ENCODE results near the gene ATXN2.
A peak's percentile ranks its signal among the peaks of the same experiment; 100 is the strongest.

Gene ATXN2

DNA sequence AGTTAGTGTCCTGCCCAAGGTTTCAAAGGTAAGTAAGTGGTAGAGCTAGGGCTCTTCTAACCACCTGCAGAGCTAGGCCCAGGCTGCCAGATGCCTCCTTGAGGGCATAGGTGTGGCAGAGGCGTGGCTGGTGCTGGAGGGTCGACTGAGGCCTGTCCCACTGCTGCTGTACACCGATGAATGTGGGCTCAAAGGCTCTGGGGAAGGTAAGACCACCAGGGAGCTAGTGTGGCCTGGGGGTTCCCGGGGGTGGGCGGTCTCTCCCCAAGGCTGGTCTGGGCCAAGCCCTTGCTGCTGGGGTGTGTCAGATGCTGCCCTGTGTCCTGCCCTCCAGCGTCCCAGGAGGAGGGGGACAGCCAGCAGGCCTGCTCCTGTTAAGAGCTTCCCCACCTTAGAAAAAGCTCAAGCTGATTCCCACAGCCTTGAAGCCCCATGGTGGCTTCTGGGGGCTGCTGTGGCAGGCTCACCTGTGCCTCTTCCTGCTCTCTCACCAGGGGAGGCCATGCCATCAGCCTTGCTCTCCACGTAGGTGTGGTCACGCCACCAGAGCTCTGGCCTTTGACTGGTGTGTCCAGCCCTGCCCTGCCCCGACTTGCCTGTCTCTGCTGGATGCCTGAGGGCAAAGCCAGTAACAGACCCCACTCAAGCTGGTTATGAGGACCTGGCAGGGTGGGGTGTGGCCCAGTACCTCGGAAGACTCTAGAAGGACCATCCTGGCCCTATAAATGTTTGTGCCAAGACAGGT, 156.6 kb downstream of the ATXN2 start:
- Histone ChIP-seq H3K27me3 (replicated peaks; ENCODE audit: control insufficient read depth, insufficient read depth, low read length) (no peaks in the 10 kb centered on the region), H3K4me3 (ENCODE audit: low read length) (no peak overlapping the region), H3K4me1 (ENCODE audit: control insufficient read depth, insufficient read depth, low read length) (peaks cover 46% of the 10 kb centered on the region), H3K9me3 (ENCODE audit: control insufficient read depth, low read length) (no peaks in the 10 kb centered on the region), H3K9ac (ENCODE audit: low read length) (no peak overlapping the region), H3K36me3 (ENCODE audit: control insufficient read depth, insufficient read depth, low read length, severe bottlenecking) (peaks cover 33% of the 10 kb centered on the region)
- DNase-seq (ENCODE audit: low read depth), result no peak

DNA sequence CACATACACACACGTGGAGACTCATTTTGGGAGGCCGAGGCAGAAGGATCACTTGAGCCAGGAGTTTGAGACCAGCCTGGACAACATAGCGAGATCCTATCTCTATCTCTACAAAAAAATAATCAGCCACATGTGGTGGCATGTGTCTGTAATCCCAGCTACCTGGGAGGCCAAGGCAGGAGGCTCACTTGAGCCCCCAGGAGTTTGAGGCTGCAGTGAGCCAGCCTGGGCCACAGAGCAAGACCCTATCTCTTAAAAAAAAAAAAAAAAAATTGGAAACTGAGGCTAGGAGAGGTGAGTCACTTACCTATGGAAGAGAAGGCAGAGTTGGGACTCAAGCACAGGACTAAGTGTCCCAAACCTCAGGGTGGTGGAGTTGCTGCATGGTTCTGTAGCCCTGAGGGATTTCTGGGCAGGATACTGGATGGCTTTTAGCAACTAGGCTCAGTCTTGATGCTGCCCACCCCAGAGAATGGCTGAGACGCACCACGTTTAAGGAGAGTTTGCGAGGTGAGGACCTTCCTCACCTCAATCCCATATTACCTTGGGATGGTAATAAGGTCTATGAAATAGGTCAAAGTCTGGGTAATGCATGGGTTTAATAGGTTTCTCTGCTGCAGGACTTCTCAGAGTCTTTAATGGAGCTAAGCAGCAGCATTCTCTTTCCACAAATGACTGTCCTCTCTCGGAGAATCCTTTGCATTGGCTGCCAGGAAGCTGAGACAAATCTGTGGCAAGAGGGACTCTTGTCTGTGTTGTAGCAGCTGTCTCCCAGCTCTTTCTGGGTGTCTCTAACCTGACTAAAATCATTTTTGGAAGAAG, 157.8 kb downstream of the ATXN2 start:
- Histone ChIP-seq H3K4me3 (ENCODE audit: low read length) (no peak overlapping the region), H3K36me3 (ENCODE audit: control insufficient read depth, insufficient read depth, low read length, severe bottlenecking) (peaks cover 22% of the 10 kb centered on the region)

DNA sequence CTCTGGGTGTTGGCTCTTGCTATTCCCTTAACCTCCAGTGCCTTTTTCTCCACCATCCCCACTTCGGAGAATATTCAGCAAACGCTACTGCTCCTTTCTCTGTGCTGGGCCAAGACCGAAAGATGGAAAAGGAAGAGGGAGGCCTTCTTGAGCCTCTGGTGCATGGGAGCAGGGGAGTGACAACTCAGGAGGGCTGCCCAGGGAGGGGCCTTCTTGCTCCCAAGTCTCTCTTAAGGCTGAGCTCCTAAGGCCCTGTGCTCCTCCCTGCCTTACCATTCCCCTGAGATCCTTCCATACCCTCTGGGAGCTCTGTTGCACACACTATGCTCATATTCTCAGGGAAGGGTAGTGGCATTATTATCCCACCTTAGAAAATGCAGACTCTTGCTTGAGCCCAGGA, 158.5 kb downstream of the ATXN2 start:
- Histone ChIP-seq H3K27me3 (replicated peaks; ENCODE audit: control insufficient read depth, insufficient read depth, low read length) (no peaks in the 10 kb centered on the region), H3K9me3 (ENCODE audit: control insufficient read depth, low read length) (no peaks in the 10 kb centered on the region), H3K36me3 (ENCODE audit: control insufficient read depth, insufficient read depth, low read length, severe bottlenecking) (peaks cover 15% of the 10 kb centered on the region), H3K9ac (ENCODE audit: low read length) (no peak overlapping the region), H3K4me1 (ENCODE audit: control insufficient read depth, insufficient read depth, low read length) (peaks cover 42% of the 10 kb centered on the region), H3K4me3 (ENCODE audit: low read length) (no peak overlapping the region)
- no peak for DNase-seq (ENCODE audit: low read depth)

More for the DNA sequence above, 157.8 kb downstream of the ATXN2 start:
- Histone ChIP-seq H3K4me1 (ENCODE audit: control insufficient read depth, insufficient read depth, low read length) (peaks cover 43% of the 10 kb centered on the region), H3K27me3 (replicated peaks; ENCODE audit: control insufficient read depth, insufficient read depth, low read length) (no peaks in the 10 kb centered on the region), H3K9me3 (ENCODE audit: control insufficient read depth, low read length) (no peaks in the 10 kb centered on the region), H3K9ac (ENCODE audit: low read length) (no peak overlapping the region)
- no peak for DNase-seq (ENCODE audit: low read depth)

DNA sequence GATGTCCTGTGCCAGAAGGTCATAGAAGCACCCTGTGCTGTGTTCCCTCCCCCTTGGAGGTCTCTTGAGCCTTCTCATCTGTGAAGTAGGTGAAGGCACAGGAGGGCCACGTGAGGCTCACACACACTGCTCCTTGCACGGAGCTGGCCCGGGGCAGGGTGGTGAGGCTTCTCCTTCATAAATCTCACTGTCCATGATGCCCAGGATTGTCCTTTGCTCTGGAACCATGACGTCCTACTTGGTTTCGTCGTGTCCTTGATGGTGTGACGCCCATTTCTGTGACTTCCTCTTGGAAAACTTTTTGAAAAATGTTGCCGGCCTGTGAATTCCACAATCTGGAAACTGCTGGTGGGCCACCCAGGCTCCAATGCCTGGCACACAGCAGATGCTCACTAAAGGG, 159.0 kb downstream of the ATXN2 start:
- peaks cover 12% of the 10 kb centered on the region for H3K36me3 ChIP-seq (ENCODE audit: control insufficient read depth, insufficient read depth, low read length, severe bottlenecking)
- H3K27me3 ChIP-seq (replicated peaks; ENCODE audit: control insufficient read depth, insufficient read depth, low read length), result no peaks in the 10 kb centered on the region
- H3K9me3 ChIP-seq (ENCODE audit: control insufficient read depth, low read length), result no peaks in the 10 kb centered on the region
- no peak overlapping the region for H3K4me3 ChIP-seq (ENCODE audit: low read length)
- DNase-seq (ENCODE audit: low read depth), result no peak
- no peak overlapping the region for H3K9ac ChIP-seq (ENCODE audit: low read length)
- peaks cover 42% of the 10 kb centered on the region for H3K4me1 ChIP-seq (ENCODE audit: control insufficient read depth, insufficient read depth, low read length)

DNA sequence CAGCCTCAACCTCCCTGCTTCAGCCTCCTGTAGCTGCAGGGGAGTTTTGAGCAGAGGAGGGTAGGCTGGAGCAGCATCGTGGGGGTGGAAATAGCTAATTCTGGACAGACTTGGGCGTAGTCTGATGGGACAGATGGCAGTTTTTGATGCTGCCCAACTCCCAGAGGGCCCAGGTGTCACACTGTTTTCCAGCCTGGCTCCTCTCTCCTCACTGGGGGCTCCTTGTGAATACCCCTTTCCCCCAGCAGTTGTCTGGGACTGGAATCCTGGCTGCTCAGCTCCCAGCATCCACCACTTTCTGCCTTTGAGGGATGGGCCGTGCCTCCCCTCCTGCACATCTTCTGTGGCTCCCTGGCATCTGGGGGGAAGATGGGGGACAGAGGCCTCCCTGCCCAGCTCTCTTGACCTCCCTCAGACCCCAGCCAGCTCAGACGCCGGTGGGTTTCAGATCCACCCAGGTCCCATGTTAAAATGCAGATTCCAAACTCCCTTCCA, 159.4 kb downstream of the ATXN2 start:
- H3K4me1 ChIP-seq (ENCODE audit: control insufficient read depth, insufficient read depth, low read length), result peaks cover 42% of the 10 kb centered on the region
- no peak for DNase-seq (ENCODE audit: low read depth)
- H3K27me3 ChIP-seq (replicated peaks; ENCODE audit: control insufficient read depth, insufficient read depth, low read length), result no peaks in the 10 kb centered on the region
- peaks cover 12% of the 10 kb centered on the region for H3K36me3 ChIP-seq (ENCODE audit: control insufficient read depth, insufficient read depth, low read length, severe bottlenecking)
- H3K9ac ChIP-seq (ENCODE audit: low read length), result no peak overlapping the region
- no peak overlapping the region for H3K4me3 ChIP-seq (ENCODE audit: low read length)
- no peaks in the 10 kb centered on the region for H3K9me3 ChIP-seq (ENCODE audit: control insufficient read depth, low read length)

DNA sequence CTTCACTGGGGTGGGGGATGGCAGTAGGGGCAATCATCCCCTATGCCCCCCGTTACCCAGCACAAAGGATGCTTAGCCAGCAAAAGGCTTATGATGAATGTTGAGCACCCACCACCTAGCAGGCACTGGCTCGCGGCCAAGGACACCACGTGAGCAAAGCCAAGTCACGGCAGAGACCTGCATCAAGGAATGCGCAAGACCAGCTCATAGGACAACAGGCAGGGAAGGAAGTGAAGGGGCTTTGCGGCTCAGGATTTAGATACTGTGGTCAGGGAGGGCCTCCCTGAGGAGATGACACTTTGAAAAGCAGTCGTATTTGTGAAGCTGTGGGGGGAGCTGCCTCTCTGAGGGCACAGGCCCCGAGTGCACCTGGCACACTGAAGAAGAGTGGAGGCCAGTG, 160.6 kb downstream of the ATXN2 start:
- H3K4me1 ChIP-seq (ENCODE audit: control insufficient read depth, insufficient read depth, low read length), result peaks cover 47% of the 10 kb centered on the region
- peaks cover 10% of the 10 kb centered on the region for H3K36me3 ChIP-seq (ENCODE audit: control insufficient read depth, insufficient read depth, low read length, severe bottlenecking)
- no peaks in the 10 kb centered on the region for H3K9me3 ChIP-seq (ENCODE audit: control insufficient read depth, low read length)
- no peak overlapping the region for H3K9ac ChIP-seq (ENCODE audit: low read length)
- DNase-seq (ENCODE audit: low read depth), result peak; percentile 17
- H3K27me3 ChIP-seq (replicated peaks; ENCODE audit: control insufficient read depth, insufficient read depth, low read length), result no peaks in the 10 kb centered on the region
- H3K4me3 ChIP-seq (ENCODE audit: low read length), result no peak overlapping the region

DNA sequence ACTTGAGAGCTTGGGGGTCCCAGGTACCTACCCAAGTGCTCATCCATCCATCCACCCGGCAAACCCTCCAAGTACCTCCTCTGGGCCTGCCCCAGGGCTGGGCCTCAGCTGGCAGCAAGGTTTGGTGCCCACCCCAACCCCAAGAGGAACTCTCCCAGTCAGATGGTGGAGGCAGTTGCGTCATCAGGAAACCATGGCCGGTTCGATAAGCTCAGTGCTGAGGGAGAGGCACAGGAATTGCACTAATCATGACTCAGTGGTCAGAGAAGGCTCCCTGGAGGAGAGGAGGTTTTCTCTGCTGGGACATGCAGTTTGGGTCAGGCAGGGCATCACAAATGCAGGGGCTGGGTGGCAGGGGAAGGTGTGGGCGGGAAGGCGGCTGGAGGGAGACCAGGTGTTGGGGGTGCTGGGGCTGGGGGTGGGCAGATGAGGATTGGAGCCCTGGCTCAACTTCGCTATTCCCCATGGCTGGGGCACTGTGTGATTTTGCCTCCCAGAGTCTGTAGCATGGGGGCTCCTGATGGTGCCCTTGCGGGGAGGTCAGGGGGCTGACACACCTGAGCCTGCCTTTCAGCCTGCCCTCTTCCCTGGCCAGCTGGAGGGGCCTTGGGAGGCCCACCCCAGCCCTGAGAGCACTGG, 161.2 kb downstream of the ATXN2 start:
- H3K27me3 ChIP-seq (replicated peaks; ENCODE audit: control insufficient read depth, insufficient read depth, low read length), result no peaks in the 10 kb centered on the region
- no peaks in the 10 kb centered on the region for H3K9me3 ChIP-seq (ENCODE audit: control insufficient read depth, low read length)
- peaks cover 5% of the 10 kb centered on the region for H3K36me3 ChIP-seq (ENCODE audit: control insufficient read depth, insufficient read depth, low read length, severe bottlenecking)
- H3K9ac ChIP-seq (ENCODE audit: low read length), result no peak overlapping the region
- peak; percentile 79 for DNase-seq (ENCODE audit: low read depth)
- no peak overlapping the region for H3K4me3 ChIP-seq (ENCODE audit: low read length)
- peaks cover 41% of the 10 kb centered on the region for H3K4me1 ChIP-seq (ENCODE audit: control insufficient read depth, insufficient read depth, low read length)

DNA sequence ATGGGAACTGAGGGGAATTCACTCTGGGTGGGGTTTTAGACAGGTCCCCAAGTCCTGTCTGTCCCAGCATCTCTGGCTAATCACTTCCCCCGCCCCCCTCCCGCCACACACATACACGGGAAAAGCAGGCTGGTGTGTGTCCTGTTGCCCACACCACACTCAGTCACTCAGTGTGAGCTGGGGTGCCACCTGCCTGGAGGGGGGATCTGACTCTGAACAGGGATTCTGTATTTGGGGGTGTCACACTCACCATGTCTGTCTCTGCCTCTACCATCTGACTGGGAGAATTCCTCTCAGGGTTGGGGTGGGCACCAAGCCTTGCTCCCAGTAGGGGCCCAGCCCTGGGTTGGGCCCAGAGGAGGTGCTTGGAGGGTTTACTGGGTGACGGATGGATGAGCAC, 162.3 kb downstream of the ATXN2 start:
- H3K36me3 ChIP-seq (ENCODE audit: control insufficient read depth, insufficient read depth, low read length, severe bottlenecking), result no peaks in the 10 kb centered on the region
- H3K27me3 ChIP-seq (replicated peaks; ENCODE audit: control insufficient read depth, insufficient read depth, low read length), result no peaks in the 10 kb centered on the region
- H3K9ac ChIP-seq (ENCODE audit: low read length), result no peak overlapping the region
- peaks cover 48% of the 10 kb centered on the region for H3K4me1 ChIP-seq (ENCODE audit: control insufficient read depth, insufficient read depth, low read length)
- DNase-seq (ENCODE audit: low read depth), result no peak
- H3K4me3 ChIP-seq (ENCODE audit: low read length), result no peak overlapping the region
- no peaks in the 10 kb centered on the region for H3K9me3 ChIP-seq (ENCODE audit: control insufficient read depth, low read length)

DNA sequence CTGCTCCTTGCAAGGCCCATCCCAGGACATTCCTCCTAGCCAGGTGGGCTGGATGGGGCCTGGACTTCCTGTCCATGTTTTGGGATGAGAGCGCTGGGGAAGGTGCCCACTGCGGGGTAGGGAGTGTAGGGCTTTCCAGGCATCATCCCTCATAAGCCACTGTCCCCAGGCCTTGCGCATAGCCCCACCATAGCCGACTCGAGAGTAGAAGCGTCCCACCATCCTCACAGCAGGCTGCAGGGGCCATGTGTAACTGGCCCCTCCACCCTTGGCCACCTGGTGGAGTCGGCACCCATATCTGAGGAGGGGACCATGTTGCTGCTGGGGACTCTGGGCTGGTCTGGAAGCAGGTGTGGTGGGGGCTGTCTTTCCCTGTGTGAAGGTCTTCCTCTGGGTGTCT, 162.8 kb downstream of the ATXN2 start:
- no peak for DNase-seq (ENCODE audit: low read depth)
- Histone ChIP-seq H3K27me3 (replicated peaks; ENCODE audit: control insufficient read depth, insufficient read depth, low read length) (no peaks in the 10 kb centered on the region), H3K36me3 (ENCODE audit: control insufficient read depth, insufficient read depth, low read length, severe bottlenecking) (no peaks in the 10 kb centered on the region), H3K4me1 (ENCODE audit: control insufficient read depth, insufficient read depth, low read length) (peaks cover 53% of the 10 kb centered on the region), H3K4me3 (ENCODE audit: low read length) (no peak overlapping the region), H3K9me3 (ENCODE audit: control insufficient read depth, low read length) (no peaks in the 10 kb centered on the region), H3K9ac (ENCODE audit: low read length) (no peak overlapping the region)

DNA sequence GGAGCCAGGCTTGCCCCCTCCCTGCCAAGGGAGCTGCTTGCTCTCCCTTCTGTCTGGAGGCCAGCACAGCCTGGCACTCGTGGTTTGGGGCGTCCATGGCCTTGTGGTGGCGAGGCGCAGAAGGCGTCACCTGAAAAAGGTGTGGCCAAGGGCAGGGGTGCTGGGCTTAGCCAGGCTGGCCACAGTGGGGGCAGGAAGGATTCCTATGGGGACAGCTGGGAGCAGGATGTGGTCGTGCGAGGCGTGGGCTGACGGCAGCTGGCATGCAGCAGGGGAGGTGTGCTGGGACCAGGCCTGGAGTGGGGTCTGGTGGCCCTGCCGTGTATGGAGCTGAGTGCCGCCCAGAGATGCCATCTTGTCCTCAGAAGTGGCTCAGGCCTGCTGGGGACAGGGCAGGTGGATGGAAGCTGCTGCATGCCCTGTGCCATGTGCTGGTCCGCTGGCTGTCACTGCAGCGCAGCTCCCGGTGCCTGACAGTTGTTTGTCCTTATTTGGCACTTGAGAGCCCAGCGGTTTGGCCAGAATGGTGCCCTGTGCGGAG, 163.4 kb downstream of the ATXN2 start:
- H3K36me3 ChIP-seq (ENCODE audit: control insufficient read depth, insufficient read depth, low read length, severe bottlenecking), result no peaks in the 10 kb centered on the region
- no peak for DNase-seq (ENCODE audit: low read depth)

More for the DNA sequence above, 163.4 kb downstream of the ATXN2 start:
- no peaks in the 10 kb centered on the region for H3K27me3 ChIP-seq (replicated peaks; ENCODE audit: control insufficient read depth, insufficient read depth, low read length)
- peaks cover 53% of the 10 kb centered on the region for H3K4me1 ChIP-seq (ENCODE audit: control insufficient read depth, insufficient read depth, low read length)
- no peak overlapping the region for H3K4me3 ChIP-seq (ENCODE audit: low read length)
- H3K9ac ChIP-seq (ENCODE audit: low read length), result no peak overlapping the region
- no peaks in the 10 kb centered on the region for H3K9me3 ChIP-seq (ENCODE audit: control insufficient read depth, low read length)

Measured in adipocyte (in vitro differentiated cells).